SU-DHL-6 (cell line): Measurements from ENCODE around the gene ACAP3.
A peak's percentile ranks its signal among the peaks of the same experiment; 100 is the strongest.

Experiments used
- H2AFZ ChIP-seq: fragments of 200-600 bp; sonication (generic); 2 replicates; pipeline ENCODE4 v1.6.1; 2014; ENCODE audit warnings: low read depth, mild to moderate bottlenecking, moderate library complexity, mixed read lengths, antibody characterized with exemption, low read length; ENCODE audit not compliant: severe bottlenecking
- H3F3A ChIP-seq: fragments of 200-600 bp; shearing (Covaris generic); 2 replicates; pipeline ENCODE4 v1.6.0; 2016; ENCODE audit warnings: antibody characterized with exemption, mild to moderate bottlenecking; ENCODE audit not compliant: insufficient read depth
- H3K27ac ChIP-seq: fragments of 200-600 bp; sonication (generic); 2 replicates; pipeline ENCODE4 v1.5.1; 2016; ENCODE audit warnings: low read depth, mild to moderate bottlenecking, low read length, moderate library complexity, mixed read lengths
- H3K27me3 ChIP-seq: fragments of 200-600 bp; sonication (generic), shearing (Covaris generic); 2 replicates; pipeline ENCODE4 v1.6.0; 2014; ENCODE audit warnings: mild to moderate bottlenecking, low read length
- H3K36me3 ChIP-seq: fragments of 200-600 bp; sonication (generic); 2 replicates; pipeline ENCODE4 v1.6.1; 2014; ENCODE audit warnings: mild to moderate bottlenecking, low read length, mixed read lengths
- H3K4me2 ChIP-seq: fragments of 300-600, 200-600 bp; shearing (Covaris generic), sonication (generic); 2 replicates; pipeline ENCODE4 v1.6.0; 2014; ENCODE audit warnings: low read length, low read depth, mild to moderate bottlenecking; ENCODE audit not compliant: poor library complexity, severe bottlenecking
- H3K4me3 ChIP-seq: fragments of 200-600 bp; sonication (generic); 2 replicates; pipeline ENCODE4 v1.5.1; 2014; ENCODE audit warnings: antibody characterized with exemption, low read length, mild to moderate bottlenecking, mixed read lengths; ENCODE audit not compliant: insufficient read depth, poor library complexity, severe bottlenecking
- H3K79me2 ChIP-seq: fragments of 200-600 bp; sonication (generic); 2 replicates; pipeline ENCODE4 v1.6.1; 2014; ENCODE audit warnings: mild to moderate bottlenecking, low read length, moderate library complexity; ENCODE audit not compliant: insufficient read depth
- H3K9ac ChIP-seq: fragments of 200-600 bp; sonication (generic); 2 replicates; pipeline ENCODE4 v1.7.0; 2014; ENCODE audit warnings: mild to moderate bottlenecking, low read length
- H3K9me2 ChIP-seq: fragments of 200-600 bp; sonication (generic); replicated peaks from 2 replicates; pipeline ENCODE4 v1.6.1; 2014; ENCODE audit warnings: low read length; ENCODE audit not compliant: insufficient read depth
- H3K9me3 ChIP-seq: fragments of 200-600 bp; sonication (generic); 2 replicates; pipeline ENCODE4 v1.6.1; 2014; ENCODE audit warnings: low read length, mixed read lengths; ENCODE audit not compliant: insufficient read depth
- H4K20me1 ChIP-seq: fragments of 200-600 bp; sonication (generic); 2 replicates; pipeline ENCODE4 v1.6.1; 2014; ENCODE audit warnings: low read depth, mild to moderate bottlenecking, antibody characterized with exemption, low read length, moderate library complexity, mixed read lengths
- CTCF ChIP-seq: fragments of 200-600 bp; sonication (generic); IDR thresholded peaks from one replicate; pipeline ENCODE4 v1.5.1; 2017; ENCODE audit warnings: antibody characterized with exemption, mild to moderate bottlenecking, low read length, moderate library complexity; ENCODE audit not compliant: insufficient read depth, poor library complexity, severe bottlenecking
- EZH2phosphoT487 ChIP-seq: fragments of 200-600 bp; sonication (generic), shearing (Covaris generic); conservative IDR thresholded peaks from 2 replicates; pipeline ENCODE4 v1.6.1; 2018; ENCODE audit warnings: mild to moderate bottlenecking, antibody characterized with exemption, low read length, moderate library complexity, mixed read lengths

The ACAP3 gene

DNA sequence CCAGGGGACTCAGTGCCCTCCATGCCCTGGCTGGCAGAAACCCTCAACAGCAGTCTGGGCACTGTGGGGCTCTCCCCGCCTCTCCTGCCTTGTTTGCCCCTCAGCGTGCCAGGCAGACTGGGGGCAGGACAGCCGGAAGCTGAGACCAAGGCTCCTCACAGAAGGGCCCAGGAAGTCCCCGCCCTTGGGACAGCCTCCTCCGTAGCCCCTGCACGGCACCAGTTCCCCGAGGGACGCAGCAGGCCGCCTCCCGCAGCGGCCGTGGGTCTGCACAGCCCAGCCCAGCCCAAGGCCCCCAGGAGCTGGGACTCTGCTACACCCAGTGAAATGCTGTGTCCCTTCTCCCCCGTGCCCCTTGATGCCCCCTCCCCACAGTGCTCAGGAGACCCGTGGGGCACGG is 20.5 kb upstream of the ACAP3 start:
- Histone ChIP-seq H3K36me3 (no peaks in the 10 kb centered on the region), H4K20me1 (no peaks in the 10 kb centered on the region; the same call in 1 of the 2 replicates), H3K27me3 (no peaks in the 10 kb centered on the region), H3K27ac (no peak overlapping the region), H3K79me2 (peaks cover 17% of the 10 kb centered on the region), H3K4me3 (no peak overlapping the region), H3K9me3 (no peaks in the 10 kb centered on the region), H2AFZ (no peak overlapping the region), H3F3A (no peaks in the 10 kb centered on the region; the same call in 1 of the 2 replicates), H3K4me2 (no peak overlapping the region), H3K9ac (no peak overlapping the region), H3K9me2 (no peaks in the 10 kb centered on the region)
- no peak for TF ChIP-seq CTCF
- no peak for TF ChIP-seq EZH2phosphoT487

GRCh38 chr1:1327291-1327690 is 19.6 kb upstream of the ACAP3 start:
- H3F3A ChIP-seq = no peaks in the 10 kb centered on the region; the same call in 1 of the 2 replicates
- H3K9me2 ChIP-seq = no peaks in the 10 kb centered on the region
- TF ChIP-seq CTCF (no peak), EZH2phosphoT487 (no peak)
- no peak overlapping the region for H3K27ac ChIP-seq
- H3K79me2 ChIP-seq = peaks cover 24% of the 10 kb centered on the region
- H2AFZ ChIP-seq = no peak overlapping the region
- H3K9me3 ChIP-seq = no peaks in the 10 kb centered on the region
- H3K4me2 ChIP-seq = no peak overlapping the region
- no peak overlapping the region for H3K9ac ChIP-seq
- H3K4me3 ChIP-seq = no peak overlapping the region
- H3K36me3 ChIP-seq = no peaks in the 10 kb centered on the region
- H4K20me1 ChIP-seq = no peaks in the 10 kb centered on the region; the same call in 1 of the 2 replicates
- H3K27me3 ChIP-seq = no peaks in the 10 kb centered on the region

DNA sequence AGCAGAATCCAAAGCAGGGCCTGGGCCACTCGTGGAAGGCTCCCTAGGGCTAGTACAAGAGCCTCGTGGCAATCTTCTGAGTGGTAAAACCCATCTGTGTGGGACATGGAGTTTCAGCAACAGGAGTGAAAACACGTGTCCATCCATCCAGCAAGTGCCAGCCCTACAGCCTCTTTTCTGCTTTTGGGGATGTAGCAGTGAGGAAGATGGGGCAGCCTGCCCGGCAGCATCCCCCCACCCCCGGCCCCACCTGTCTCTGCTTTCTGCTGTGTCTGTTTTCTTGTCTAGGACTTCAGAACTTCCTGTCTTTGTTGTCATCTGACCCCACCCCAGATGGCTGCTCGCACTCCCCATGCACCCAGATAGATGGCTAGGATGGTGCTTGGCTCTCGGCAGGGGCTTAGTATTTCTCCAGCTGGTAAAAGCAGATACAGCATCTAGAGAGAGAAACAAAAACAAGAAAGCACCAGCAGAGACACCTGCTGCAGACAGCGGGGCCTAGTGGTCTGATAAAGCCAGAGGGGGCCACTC is 18.4 kb upstream of the ACAP3 start:
- H3K9me2 ChIP-seq = no peaks in the 10 kb centered on the region
- H3K4me3 ChIP-seq = peak overlapping the region; percentile 96
- peaks cover 35% of the 10 kb centered on the region for H3K79me2 ChIP-seq
- no peak overlapping the region for H2AFZ ChIP-seq
- H3K4me2 ChIP-seq = peak overlapping the region; percentile 89
- H3K27ac ChIP-seq = peak overlapping the region; percentile 10; the same call in 1 of the 2 replicates
- TF ChIP-seq CTCF = no peak
- H3K36me3 ChIP-seq = no peaks in the 10 kb centered on the region
- H3F3A ChIP-seq = no peaks in the 10 kb centered on the region; the same call in 1 of the 2 replicates
- H3K9me3 ChIP-seq = no peaks in the 10 kb centered on the region
- peak overlapping the region; percentile 99 for H3K9ac ChIP-seq
- H3K27me3 ChIP-seq = no peaks in the 10 kb centered on the region
- no peaks in the 10 kb centered on the region; the same call in 1 of the 2 replicates for H4K20me1 ChIP-seq
